NCI-H446 treated with DMSO at 0.1 percent for 48 hours (cell line): ENCODE results near the gene TMEM190.

Source experiments
- DNase-seq: peaks from one replicate; lab custom pipeline; 2025; lab: John Stamatoyannopoulos, UW

TMEM190 gene

DNA sequence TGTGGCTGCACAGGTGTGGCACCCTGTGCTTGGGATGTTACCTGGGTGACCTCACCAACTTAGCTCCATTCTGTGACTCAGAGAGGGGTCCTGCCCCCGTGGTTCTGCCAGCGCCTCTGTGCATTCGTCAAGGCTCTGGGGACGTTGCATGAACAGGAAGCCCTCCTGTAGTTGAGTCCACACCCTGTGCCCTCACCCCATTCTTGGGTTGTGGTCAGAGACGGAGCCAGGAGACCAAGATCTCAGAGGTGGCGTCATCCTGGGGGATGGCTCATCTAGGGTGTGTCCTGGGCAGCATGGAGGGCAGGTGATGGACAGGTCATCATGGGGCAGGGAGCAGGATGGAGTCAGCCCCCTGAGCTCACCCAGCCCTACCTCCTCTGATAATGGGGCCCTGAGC is 24.6 kb upstream of the TMEM190 start:
- DNase-seq = no peak

DNA sequence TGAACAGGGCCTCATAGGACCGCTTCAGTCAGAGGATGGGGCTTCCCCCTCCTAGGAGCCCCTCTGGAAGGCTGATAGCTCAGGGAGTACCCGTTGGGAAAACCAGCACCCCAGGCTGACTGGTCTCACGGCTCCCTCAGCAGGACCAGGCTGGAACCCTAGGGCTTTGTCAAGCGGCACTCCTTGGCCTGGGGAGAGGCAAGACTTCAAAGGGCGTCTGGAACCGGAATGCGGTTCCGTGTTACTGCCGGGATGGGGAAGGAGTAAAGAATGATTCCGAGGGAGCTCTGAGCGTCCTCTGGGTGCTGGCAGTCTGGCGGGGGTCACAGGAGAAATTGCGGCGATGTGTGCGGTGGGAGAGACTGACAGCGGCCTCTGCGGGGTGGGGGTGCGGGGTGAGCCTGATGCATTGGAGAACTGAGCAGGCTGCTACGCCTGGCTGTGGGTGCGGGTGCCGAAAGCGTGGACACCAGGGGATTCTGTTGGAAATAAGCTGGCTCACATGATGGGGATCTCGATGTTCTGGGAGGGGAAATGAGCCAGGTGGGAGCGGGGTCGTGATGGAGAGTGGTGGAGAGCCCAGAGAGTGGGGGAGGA is 24.0 kb upstream of the TMEM190 start:
- no peak for DNase-seq

DNA sequence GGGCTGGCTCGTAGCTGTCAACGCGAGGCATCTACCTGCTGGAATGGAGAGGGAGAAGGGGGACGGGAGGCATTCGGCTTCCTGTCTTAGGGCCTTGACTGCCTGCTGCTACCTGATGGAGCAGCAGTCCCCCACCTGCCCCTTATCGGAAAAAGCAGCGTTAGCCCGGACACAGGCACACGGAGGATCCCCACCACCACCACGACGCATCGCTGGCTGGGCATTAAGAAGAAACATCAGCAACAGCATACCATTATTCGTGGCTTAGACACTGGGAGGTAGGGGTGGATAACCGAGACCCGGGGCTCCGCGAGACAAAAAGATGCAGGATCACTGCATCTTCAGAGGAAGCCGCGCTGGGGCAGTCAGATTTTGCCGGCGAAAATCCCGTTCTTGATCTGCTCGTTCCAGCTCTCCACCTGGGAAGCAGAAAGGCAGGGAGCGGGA is 23.2 kb upstream of the TMEM190 start:
- DNase-seq = no peak

DNA sequence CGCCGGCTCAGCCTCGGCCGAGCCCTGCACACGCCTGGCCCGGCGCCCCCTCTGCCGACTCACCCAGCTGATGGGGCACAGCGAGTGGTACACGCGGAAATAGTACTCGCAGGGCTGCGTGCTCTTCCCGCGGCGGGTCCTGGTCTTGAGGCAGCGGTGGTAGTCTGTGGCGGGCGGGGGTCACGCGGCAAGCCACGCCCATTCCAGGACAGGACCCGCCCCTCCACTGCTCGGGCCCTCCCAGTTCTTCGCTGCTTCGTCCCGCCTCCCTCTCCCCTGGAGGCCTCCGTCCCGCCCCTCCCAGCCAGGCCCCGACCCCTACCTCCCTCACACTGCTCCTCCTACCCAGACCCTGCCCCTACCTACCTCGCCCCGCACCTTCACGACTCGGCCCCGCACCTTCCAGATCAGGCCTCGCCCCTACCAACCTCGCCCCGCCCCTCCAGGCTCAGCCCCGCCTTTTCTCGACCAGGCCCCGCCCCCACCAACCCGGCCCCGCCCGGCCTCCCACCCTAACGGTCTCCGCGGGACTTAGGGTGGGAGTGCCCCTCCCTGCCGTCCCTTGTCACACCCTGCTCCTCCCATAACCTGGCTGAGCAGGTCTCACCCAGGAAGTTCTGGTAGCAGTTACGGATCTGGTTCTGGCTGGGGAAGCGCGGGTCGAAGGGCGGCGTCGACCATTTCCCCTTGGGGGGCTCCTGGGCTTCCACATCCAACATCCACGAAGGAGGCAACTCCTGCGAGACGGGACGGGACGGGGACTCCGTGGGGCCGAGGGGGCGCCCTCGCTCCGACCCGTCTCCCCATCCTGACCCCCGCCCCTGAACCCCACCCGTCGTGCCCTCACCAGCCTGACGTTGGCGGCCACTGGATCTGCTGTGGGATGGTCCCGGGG is 22.6 kb upstream of the TMEM190 start:
- peak; percentile 2 for DNase-seq

DNA sequence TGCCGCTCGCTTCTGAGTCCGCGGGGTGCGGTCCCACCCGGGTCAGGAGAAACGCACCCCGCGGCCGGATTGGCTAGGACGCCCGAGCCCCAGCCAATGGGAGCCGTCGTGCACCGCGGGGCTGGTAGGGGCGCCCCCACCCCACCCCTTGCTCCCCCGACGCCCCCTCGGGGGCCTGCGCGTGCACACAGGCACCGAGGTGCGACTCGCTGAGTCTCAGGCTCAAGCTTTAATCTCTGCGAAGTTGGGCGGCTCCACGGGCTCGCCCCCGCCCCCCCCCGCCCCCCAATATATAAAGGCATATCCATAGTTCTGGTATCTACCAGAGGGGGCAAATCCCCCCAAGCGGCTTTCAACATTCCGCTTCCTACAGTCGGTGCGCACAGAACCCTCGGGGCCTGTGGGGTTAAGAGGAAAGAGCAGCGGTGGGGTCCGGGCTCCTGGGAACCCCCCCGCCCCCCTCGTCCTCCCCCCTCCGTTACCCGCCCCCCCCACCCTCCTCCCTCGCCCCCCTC is 21.9 kb upstream of the TMEM190 start, which contains the start of gene COX6B2:
TSS of gene COX6B2 (minus strand) at position 22 of the 515 bp plus-strand sequence. CDS start 198 bp downstream, outside the sequence.
- DNase-seq = no peak

DNA sequence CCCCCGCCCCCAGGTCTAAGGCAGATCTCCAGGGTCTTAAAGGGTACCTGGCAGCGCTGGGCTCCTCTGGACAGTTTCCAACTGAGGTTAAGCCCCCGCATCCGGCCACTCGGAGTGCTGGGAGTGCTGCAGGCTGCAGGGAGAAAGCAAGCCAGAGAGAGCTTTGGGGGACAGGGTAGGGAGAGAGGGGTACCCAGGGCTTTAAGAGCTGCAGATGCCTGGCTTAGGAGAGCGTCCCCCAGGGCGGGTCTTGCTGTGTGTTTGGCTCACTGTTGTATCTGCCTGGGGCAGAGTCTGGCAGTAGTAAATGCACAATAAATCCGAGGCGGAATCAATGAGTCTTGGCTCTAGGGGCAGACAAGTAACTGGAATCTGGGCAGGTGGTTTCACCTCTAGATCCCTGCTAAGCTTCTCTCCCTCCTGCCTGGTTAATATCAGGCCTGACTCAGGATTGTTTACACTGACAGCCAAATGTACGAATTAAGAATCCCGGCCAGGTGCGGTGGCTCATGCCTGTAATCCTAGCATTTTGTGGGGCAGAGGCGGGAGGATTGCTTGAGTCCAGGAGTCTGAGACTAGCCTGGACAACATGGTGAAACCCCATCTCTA is 21.3 kb upstream of the TMEM190 start:
- no peak for DNase-seq

DNA sequence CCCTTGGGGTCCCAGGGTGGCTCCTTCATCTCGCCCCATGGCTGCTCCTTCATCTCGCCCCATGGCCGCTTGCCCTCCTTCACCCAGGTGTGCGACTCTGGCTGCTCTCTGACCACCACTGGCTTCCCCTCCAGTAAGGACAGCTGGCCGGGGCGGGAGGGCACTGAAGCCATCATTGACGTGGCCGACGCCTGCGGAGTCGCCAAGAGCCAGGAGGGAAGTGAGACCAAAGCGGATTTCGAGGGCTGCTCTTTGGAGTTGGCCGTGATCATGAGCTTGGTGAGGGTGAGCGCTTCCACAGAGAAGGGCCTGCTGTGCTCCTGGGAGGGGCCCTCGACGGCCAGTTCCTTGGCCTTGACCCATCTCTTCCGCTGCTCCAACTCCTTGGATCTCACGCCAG is 18.1 kb upstream of the TMEM190 start:
- no peak for DNase-seq

DNA sequence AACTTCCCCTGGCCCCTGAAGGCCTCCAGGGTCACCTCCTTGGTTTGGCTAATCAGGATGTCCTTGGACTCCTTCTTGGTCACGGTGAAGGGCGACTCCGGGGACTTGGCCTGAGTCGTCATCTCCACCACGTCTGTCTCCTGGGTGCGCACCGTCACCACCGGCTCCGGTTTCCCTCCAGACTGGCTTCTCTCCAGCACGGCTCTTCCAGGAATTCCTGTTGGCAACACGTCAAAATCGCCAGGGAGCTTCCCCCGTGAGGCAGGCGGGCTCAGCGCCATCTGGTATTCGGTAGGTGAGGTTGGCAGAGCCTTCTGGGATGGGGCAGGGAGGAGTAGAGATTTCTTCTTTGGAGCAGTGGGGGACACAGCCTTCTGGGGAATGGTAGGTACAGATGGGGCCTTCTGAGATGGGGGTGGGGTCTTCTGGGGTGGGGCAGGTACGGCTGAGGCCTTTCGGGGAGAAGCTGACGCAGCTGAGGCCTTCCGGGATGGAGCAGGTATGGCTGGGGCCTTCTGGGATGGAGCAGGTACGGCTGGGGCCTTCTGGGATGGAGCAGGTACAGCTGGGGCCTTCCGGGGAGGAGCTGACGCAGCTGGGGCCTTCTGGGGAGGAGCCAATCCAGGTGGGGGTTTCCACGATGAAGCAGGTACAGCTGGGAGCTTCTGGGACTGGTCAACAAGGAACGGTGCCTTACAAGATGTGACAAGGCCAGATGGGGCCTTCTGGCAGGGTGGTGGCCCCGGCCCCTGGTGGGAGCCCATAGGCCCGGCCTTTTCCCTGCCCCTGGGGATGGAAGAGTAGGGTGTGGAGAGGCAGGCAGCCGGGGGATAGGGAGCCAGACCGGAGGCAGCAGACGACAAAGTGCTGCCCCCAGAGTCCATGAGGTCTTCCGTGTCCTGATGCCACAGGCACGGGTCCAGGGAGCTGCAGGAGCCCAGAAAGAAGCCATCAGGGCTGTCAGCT is 17.4 kb upstream of the TMEM190 start:
- peak; percentile 32 for DNase-seq

DNA sequence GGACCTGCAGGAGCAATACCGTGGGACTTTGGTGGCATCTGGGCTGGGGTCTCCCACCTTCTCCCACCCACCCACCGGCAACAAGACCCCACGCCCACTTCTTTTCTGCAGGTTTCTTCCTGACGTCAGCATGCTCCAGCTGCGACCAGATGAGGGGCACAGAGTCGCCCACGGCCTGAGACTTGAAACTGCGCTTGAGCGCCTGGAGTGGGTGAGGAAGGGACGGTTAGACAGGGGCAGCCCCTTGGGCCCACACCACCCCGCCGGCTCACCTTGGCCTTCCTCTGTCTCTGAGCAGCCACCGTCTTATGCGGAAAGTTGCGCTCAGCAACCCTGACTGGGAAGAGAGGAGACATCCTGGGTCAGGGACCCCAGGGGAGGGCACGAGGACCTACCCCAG is 15.7 kb upstream of the TMEM190 start:
- no peak for DNase-seq

DNA sequence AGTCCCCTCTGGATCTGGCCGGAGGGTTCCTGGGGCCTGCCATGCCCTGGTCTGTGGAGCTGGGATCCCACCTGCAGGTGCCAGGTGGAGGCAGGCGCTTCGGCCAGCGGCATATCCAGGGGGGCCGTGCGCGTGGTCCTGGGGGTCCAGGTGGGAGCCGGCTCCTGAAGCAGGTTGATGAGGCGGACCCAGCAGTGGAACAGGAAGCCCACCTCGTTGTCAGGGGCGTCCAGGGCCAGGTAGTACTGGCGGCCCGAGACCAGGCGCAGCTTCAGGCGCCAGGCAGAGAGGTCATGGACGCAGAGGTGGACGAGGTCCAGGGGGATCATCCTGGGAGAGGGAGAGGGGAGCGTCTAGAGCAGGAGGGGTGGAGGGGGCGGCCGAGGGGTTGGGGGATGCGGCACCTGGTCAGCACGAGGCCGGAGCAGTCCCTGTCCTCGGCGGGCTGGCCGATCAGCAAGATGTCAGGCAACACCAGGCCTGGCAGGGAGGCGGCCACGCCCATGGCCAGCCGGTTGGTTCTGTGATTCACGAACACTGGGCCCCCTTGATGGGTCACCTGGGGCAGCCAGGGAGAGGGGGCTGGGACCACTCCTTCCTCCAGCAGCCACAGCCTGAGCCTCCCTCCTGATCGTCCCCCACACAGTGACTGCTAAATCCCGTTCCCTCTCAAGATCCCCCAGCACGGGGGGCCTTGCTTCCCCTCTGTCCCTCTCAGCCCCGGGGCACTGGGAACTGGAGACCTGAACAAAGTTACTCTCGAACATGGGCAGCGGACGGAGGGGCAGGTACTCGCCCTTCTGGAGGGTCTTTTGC is 14.2 kb upstream of the TMEM190 start:
- no peak for DNase-seq

DNA sequence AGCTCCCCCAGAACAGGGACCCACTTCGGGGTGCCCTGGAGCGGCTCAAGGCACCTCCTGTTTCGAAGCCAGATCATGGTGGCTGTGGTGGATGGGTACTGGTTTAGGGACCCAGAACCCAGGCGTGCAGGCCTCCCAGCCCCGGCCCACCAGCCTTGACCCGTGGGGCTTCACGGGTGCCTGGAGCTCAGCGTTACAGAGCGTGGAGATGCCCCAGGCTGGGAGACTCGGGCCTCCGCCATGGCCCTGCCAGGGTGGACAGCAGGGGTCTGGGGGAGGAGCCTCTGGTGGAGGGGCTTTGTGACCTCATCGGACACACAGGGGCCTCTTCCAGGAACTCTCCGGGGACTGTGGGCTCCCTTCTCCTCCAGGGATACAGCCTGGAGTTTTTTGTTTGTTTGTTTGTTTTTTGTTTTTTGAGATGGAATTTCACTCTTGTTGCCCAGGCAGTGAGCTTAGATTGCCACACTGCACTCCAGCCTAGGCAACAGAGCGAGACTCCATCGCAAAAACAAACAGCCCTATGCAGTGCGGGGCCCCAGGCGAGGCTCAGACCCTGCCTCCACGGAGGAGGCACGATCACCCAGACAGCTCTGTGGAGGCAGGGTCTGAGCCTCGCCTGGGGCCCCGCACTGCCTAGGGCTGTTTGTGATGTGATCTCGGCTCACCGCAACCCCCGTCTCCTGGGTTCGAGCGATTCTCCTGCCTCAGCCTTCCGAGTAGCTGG is 13.5 kb upstream of the TMEM190 start, which contains the start of gene GARIN5B:
TSS of gene GARIN5B (minus strand) at position 271 of the 727 bp plus-strand sequence. CDS start at position 77, 194 bp downstream.
- DNase-seq = no peak

DNA sequence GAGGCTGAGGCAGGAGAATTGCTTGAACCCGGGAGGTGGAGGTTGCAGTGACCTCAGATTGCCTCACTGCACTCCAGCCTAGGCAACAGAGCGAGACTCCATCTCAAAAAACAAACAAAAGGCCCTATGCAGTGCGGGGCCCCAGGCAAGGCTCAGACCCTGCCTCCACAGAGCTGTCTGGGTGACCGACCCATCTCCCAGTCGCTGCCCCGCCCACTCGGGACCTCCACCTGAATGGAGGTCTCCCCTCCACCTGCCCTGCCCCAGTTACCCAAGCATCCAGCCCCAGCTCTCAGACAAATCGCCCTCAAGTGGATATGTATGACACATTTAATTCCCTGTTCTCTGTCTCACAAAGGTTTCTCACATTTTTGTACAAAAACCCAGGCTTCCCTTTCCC is 11.4 kb upstream of the TMEM190 start:
- DNase-seq = no peak

DNA sequence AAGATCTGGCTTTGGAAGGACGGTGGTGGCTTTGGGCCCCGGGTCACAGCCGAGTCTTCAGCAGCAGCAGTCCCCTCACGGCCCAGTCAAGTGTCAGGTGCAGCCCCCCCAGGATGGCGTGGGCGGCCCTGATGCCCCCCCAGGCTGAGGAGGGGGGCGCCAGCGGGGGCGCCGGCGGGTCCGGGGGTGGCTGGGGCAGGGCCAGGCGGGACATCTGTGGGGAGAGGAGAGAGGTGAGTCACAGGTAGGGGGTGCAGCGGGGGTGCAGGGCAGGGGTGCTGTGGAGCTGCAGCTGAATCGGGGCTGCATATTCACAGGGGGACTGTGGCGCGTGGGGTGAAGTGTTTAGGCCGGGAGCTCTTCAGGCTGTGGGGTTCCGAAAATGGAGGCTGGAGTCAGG is 10.7 kb upstream of the TMEM190 start:
- no peak for DNase-seq

DNA sequence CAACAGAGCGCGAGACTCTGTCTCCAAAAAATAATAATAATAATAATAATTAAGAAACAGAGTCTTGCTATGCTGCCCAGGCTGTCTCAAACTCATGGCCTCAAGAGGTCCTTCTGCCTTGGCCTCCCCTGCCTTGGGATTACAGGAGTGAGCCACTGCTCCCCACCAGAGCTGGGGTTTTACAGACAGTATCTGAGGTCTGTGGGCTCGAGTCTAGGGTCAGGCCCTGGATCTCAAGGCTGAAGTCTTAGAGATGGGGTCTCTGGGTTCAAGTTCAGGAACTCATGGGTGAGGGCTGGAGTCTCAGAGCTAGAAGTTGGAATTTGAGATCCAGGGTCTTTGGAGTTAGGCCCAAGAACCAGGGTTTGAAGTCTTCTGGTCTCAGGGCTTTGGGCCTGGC is 9.8 kb upstream of the TMEM190 start:
- DNase-seq = no peak

DNA sequence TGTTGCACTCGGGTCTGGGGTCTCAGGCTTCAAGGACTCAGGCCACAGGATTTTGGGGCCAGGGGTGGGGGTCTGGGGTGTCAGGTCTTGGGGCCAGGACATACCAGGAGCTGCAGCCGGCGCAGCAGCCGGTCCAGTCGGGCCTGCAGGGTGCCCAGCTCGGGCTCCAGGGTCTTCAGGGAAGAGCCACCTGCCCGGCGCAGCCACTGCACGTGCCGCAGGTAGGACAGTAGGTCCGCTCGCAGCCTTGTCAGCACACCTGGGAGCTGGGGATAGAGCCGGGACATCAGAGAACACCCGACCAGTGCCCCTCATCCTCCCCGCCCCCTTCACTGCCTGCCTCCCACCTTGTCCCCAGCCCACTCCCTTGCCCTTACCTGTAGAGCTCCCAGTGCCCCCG is 8.5 kb upstream of the TMEM190 start:
- DNase-seq = no peak

DNA sequence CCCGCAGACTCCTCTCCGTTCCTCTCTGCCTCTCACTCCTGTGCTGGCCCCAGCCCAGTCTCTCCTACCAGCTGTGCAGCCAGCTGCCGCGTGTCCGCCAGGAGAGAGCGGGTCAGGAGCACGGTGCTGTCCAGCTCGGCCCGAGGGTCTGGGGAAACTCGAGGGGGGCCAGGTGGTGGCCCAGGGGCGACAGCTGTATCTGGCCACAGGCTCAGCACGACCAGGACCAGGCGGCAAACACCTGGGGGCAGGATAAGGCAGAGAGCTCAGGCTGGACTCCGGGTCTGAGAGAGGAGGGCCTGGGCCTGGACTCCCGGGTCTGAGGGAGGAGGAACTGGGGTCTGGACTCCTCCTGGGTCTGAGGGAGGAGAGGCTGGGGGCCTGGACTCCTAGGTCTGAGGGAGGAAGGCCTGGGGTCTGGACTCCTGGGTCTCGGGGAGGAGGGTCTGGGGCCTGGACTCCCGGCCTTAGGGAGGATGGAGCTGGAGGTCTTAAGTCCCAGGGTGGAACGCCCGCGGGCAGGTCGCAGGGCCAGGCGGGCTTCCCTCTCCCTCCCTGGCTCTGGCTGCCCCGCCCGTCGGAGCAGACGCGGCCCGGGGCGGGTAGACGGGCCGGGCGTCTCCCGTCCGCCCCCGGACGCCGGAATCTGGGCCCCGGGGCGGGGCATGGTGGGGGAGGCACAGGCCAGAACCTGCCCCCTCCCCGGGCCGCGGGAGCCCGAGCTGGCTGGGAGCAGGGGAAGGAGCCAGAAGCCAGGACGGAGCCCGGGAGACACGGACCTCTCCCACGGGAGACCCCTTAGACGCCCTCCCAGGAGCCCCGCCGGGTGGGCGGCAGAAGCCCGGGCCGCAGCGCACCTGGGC is 7.7 kb upstream of the TMEM190 start:
- no peak for DNase-seq

DNA sequence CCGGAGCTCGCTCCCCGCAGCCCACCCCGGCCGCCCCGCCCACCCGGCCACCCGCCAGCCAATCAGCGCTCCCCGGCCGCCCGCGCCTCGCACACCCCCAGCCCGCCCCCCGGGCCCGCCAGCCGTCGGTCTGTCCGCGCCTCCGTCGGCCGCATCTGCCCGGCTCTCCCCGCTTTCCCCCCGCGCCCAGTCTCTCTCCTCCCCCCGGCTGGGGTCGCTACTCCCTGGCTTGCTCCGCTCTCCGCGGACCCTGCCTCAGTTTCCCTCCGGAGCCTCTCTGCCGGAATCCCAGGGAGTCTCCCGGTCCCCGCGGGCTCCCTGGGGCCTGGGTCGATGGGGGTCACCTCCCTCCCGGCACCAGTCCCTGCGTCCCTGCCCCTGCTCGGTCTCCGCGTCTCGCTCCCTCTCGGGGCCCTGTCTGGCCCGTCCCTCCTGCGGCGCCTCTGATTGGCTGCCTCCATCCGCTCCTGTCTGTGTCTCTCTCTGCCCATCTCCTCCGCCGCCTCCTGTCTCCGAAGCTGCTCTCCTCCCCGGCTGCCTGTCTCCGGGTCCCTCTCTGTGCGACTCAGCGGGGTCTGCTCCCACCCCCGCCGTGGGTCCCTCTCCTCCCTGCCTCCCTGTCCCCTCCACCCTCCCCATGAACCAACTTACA is 6.8 kb upstream of the TMEM190 start:
- no peak for DNase-seq

DNA sequence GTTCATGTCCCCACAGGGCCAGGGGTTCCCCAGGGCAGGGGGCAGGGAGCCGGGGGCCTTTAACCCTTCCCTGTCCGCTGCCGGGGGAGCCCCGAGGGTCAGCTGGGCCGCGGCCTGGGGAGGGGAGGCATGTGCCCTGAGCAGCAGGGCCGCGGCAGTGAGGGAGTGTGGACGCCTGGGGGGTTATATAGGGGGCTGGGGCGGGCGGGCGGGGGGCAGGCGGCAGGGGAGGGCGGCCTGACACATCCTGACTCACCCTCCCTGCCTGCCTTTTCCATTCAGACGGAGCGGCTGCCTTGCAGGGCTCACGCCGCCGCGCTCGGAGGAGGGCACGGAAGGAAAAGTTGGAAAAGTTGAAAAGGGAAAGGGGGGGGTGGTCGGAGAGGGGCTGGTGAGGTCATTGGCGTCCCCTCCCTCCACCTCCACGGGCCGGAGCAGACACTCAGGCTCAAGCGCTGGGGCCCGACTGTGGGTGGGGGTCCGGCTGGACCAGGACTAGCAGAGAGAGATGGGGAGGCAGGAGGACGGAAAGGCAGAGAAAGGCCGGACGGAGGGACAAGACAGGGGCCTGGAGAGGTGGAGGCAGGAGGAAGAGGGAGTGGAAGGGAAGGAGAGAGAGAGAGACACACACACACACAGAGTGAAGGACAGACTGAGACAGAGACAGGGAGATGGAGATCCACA is 6.2 kb upstream of the TMEM190 start, which contains the start of gene IL11:
TSS of gene IL11 (minus strand) at position 159 of the 684 bp plus-strand sequence. CDS start at position 6, 153 bp downstream.
- DNase-seq = no peak
